Neural cell (in vitro differentiated cells): ENCODE measurements around the gene PAPPA2. TPM values are rescaled to one million over a fixed set of nuclear protein-coding genes. Genes with fewer than 3 reads are reported as not detected.

Source experiments
- H2AFZ ChIP-seq: fragments of 200-600, 300-800 bp; sonication (generic), shearing (Covaris generic); 2 replicates; pipeline ENCODE4 v1.6.0; 2014; ENCODE audit warnings: low read depth, mild to moderate bottlenecking, antibody characterized with exemption, low read length, moderate library complexity
- H3F3A ChIP-seq: fragments of 200-600 bp; shearing (Covaris generic); 2 replicates; pipeline ENCODE4 v1.6.1; 2016; ENCODE audit warnings: mild to moderate bottlenecking, moderate library complexity, mixed read lengths, antibody characterized with exemption, low read length; ENCODE audit not compliant: insufficient read depth, poor library complexity, severe bottlenecking
- H3K27ac ChIP-seq: fragments of 200-600, 300-800 bp; sonication (generic), shearing (Covaris generic); 2 replicates; pipeline ENCODE4 v1.5.1; 2014; ENCODE audit warnings: mild to moderate bottlenecking, low read length, moderate library complexity
- H3K27me3 ChIP-seq: fragments of 300-800, 200-600 bp; sonication (generic), shearing (Covaris generic); 2 replicates; pipeline ENCODE4 v1.6.0; 2014; ENCODE audit warnings: mild to moderate bottlenecking, low read depth, low read length, moderate library complexity; ENCODE audit not compliant: insufficient read depth
- H3K36me3 ChIP-seq: fragments of 300-800, 200-600 bp; sonication (generic), shearing (Covaris generic); 2 replicates; pipeline ENCODE4 v1.5.1; 2014; ENCODE audit warnings: mild to moderate bottlenecking, antibody characterized with exemption, low read length, moderate library complexity; ENCODE audit not compliant: insufficient read depth
- H3K4me2 ChIP-seq: fragments of 300-800, 200-600 bp; sonication (generic), shearing (Covaris generic); 2 replicates; pipeline ENCODE4 v1.6.0; 2014; ENCODE audit warnings: mild to moderate bottlenecking, low read length
- H3K4me3 ChIP-seq: fragments of 300-800, 200-600 bp; sonication (generic), shearing (Covaris generic); 2 replicates; pipeline ENCODE4 v1.5.1; 2014; ENCODE audit warnings: mild to moderate bottlenecking, low read length, moderate library complexity
- H3K79me2 ChIP-seq: fragments of 200-600 bp; shearing (Covaris generic); replicated peaks from 2 replicates; pipeline ENCODE4 v1.6.0; 2014; ENCODE audit warnings: mild to moderate bottlenecking, low read length, moderate library complexity; ENCODE audit not compliant: insufficient read depth
- H3K9ac ChIP-seq: fragments of 300-800, 200-600 bp; sonication (generic), shearing (Covaris generic); 2 replicates; pipeline ENCODE4 v1.6.1; 2016; ENCODE audit warnings: mild to moderate bottlenecking, low read length, mixed read lengths
- H3K9me2 ChIP-seq: fragments of 200-600 bp; shearing (Covaris generic); 2 replicates; pipeline ENCODE4 v1.6.1; 2016; ENCODE audit warnings: mild to moderate bottlenecking, low read length, mixed read lengths; ENCODE audit not compliant: insufficient read depth
- H3K9me3 ChIP-seq: fragments of 200-600, 300-800 bp; sonication (generic), shearing (Covaris generic); 2 replicates; pipeline ENCODE4 v1.6.1; 2016; ENCODE audit warnings: mild to moderate bottlenecking, mixed run types, low read length, moderate library complexity, mixed read lengths
- H4K20me1 ChIP-seq: fragments of 200-600 bp; shearing (Covaris generic); 2 replicates; pipeline ENCODE4 v1.6.1; 2016; ENCODE audit warnings: mild to moderate bottlenecking, mixed run types; ENCODE audit not compliant: insufficient read depth
- EP300 ChIP-seq: fragments of 450-650 bp; conservative IDR thresholded peaks from 2 replicates; pipeline ENCODE4 v1.6.1; 2014; ENCODE audit warnings: antibody characterized with exemption, mild to moderate bottlenecking, moderate library complexity; ENCODE audit not compliant: poor library complexity, severe bottlenecking
- EZH2 ChIP-seq: fragments of 200-600, 300-800 bp; shearing (Covaris generic), sonication (generic); IDR thresholded peaks from 2 replicates; pipeline ENCODE4 v1.6.1; 2014; ENCODE audit warnings: antibody characterized with exemption, low read length, borderline replicate concordance, mild to moderate bottlenecking; ENCODE audit not compliant: insufficient read depth, poor library complexity, severe bottlenecking
- MXI1 ChIP-seq: fragments of 450-650 bp; conservative IDR thresholded peaks from 2 replicates; pipeline ENCODE4 v1.6.1; 2014; ENCODE audit warnings: antibody characterized with exemption, mild to moderate bottlenecking; ENCODE audit not compliant: poor library complexity, severe bottlenecking
- POLR2AphosphoS5 ChIP-seq: IDR thresholded peaks from 2 replicates; pipeline ENCODE4 v1.6.1; 2012
- RAD21 ChIP-seq: fragments of 450-650 bp; conservative IDR thresholded peaks from 2 replicates; pipeline ENCODE4 v1.6.1; 2014; ENCODE audit warnings: antibody characterized with exemption, mild to moderate bottlenecking, moderate library complexity
- SMC3 ChIP-seq: fragments of 450-650 bp; conservative IDR thresholded peaks from 2 replicates; pipeline ENCODE4 v1.6.1; 2014; ENCODE audit warnings: antibody characterized with exemption, mild to moderate bottlenecking, moderate library complexity; ENCODE audit not compliant: poor library complexity
- TAF1 ChIP-seq: IDR thresholded peaks from 2 replicates; pipeline ENCODE4 v1.6.1; 2012; ENCODE audit warnings: low read depth
- polyA plus RNA-seq: library from polyadenylated mRNA; depleted of rRNA; stranded (reverse); fragments of >200 nt; gene quantifications from 2 replicates; pipeline ENCODE4 v1.2.3, GENCODE V29; 2014
- TF ChIP-seq, protein P1 (sequence below): IDR thresholded peaks from 2 replicates; pipeline ENCODE4 v1.6.1; 2012; ENCODE audit warnings: borderline replicate concordance
- TF ChIP-seq, protein P2 (sequence below): fragments of 450-650 bp; IDR thresholded peaks from 2 replicates; pipeline ENCODE4 v1.5.1; 2014; ENCODE audit warnings: antibody characterized with exemption, mild to moderate bottlenecking, moderate library complexity; ENCODE audit not compliant: poor library complexity, severe bottlenecking

Gene PAPPA2
- polyA plus RNA-seq, 1 donor from 2014 or later, result 0.59 TPM

DNA sequence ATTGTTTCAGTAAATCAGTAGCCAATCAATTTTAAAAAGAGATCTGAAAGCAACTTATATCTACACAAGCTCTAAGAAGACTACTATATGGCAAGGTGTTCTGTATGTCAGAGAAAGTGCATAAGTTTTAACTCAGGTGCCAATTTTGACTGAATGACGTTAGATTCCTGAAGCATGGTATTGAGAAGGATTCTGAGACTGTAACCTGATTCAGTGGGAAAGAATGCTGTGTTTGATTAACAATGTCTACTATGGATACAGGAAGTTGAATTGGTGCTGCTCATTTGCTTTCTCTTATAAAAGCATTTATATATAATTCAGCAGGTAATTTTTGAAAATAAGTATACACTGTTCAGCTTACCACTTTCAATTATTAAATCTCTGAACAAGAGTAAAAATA lies 156.3 kb downstream of the PAPPA2 start:
- H3K9ac ChIP-seq, result no peak overlapping the region
- TF ChIP-seq SMC3, result no peak
- no peak overlapping the region for H3K4me2 ChIP-seq
- no peaks in the 10 kb centered on the region for H3K9me3 ChIP-seq
- H4K20me1 ChIP-seq, result no peaks in the 10 kb centered on the region
- no peak overlapping the region for H3K4me3 ChIP-seq
- H3K79me2 ChIP-seq, result no peaks in the 10 kb centered on the region
- no peaks in the 10 kb centered on the region for H3K27me3 ChIP-seq
- no peak overlapping the region for H3K27ac ChIP-seq
- H2AFZ ChIP-seq, result no peak overlapping the region
- H3K9me2 ChIP-seq, result no peaks in the 10 kb centered on the region
- no peaks in the 10 kb centered on the region for H3K36me3 ChIP-seq
- H3F3A ChIP-seq, result no peaks in the 10 kb centered on the region

DNA sequence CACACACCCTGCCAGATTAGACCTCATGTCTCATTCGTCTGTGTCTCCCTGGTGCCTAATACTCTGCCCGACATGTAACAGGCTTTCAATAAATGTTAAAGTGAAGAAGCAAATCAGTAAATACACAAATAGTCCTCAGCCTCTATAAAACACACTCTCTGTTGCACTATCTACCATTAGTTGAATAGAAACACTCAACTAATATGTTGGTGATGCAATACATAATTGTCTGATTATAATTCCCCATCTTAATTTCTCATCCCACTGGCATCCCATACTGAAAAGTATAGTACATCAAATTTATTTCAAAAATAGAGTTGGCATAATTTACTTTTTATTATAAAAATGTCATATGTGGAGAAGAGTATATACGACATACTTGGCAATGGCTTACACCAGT lies 162.4 kb downstream of the PAPPA2 start:
- Histone ChIP-seq H3K36me3 (no peaks in the 10 kb centered on the region), H3K27ac (no peak overlapping the region), H2AFZ (no peak overlapping the region), H3K79me2 (no peaks in the 10 kb centered on the region), H3K4me3 (no peak overlapping the region), H4K20me1 (no peaks in the 10 kb centered on the region), H3K9ac (no peak overlapping the region), H3K9me2 (no peaks in the 10 kb centered on the region), H3K27me3 (no peaks in the 10 kb centered on the region), H3K4me2 (no peak overlapping the region), H3K9me3 (no peaks in the 10 kb centered on the region), H3F3A (no peaks in the 10 kb centered on the region)
- no peak for TF ChIP-seq SMC3
- TF ChIP-seq EP300, result no peak
- TF ChIP-seq MXI1, result no peak
- no peak for TF ChIP-seq POLR2AphosphoS5
- TF ChIP-seq, protein P1, sequence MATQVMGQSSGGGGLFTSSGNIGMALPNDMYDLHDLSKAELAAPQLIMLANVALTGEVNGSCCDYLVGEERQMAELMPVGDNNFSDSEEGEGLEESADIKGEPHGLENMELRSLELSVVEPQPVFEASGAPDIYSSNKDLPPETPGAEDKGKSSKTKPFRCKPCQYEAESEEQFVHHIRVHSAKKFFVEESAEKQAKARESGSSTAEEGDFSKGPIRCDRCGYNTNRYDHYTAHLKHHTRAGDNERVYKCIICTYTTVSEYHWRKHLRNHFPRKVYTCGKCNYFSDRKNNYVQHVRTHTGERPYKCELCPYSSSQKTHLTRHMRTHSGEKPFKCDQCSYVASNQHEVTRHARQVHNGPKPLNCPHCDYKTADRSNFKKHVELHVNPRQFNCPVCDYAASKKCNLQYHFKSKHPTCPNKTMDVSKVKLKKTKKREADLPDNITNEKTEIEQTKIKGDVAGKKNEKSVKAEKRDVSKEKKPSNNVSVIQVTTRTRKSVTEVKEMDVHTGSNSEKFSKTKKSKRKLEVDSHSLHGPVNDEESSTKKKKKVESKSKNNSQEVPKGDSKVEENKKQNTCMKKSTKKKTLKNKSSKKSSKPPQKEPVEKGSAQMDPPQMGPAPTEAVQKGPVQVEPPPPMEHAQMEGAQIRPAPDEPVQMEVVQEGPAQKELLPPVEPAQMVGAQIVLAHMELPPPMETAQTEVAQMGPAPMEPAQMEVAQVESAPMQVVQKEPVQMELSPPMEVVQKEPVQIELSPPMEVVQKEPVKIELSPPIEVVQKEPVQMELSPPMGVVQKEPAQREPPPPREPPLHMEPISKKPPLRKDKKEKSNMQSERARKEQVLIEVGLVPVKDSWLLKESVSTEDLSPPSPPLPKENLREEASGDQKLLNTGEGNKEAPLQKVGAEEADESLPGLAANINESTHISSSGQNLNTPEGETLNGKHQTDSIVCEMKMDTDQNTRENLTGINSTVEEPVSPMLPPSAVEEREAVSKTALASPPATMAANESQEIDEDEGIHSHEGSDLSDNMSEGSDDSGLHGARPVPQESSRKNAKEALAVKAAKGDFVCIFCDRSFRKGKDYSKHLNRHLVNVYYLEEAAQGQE, result no peak
- TF ChIP-seq EZH2, result no peak
- TF ChIP-seq, protein P2, sequence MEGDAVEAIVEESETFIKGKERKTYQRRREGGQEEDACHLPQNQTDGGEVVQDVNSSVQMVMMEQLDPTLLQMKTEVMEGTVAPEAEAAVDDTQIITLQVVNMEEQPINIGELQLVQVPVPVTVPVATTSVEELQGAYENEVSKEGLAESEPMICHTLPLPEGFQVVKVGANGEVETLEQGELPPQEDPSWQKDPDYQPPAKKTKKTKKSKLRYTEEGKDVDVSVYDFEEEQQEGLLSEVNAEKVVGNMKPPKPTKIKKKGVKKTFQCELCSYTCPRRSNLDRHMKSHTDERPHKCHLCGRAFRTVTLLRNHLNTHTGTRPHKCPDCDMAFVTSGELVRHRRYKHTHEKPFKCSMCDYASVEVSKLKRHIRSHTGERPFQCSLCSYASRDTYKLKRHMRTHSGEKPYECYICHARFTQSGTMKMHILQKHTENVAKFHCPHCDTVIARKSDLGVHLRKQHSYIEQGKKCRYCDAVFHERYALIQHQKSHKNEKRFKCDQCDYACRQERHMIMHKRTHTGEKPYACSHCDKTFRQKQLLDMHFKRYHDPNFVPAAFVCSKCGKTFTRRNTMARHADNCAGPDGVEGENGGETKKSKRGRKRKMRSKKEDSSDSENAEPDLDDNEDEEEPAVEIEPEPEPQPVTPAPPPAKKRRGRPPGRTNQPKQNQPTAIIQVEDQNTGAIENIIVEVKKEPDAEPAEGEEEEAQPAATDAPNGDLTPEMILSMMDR, result no peak
- no peak for TF ChIP-seq RAD21
- no peak for TF ChIP-seq TAF1

DNA sequence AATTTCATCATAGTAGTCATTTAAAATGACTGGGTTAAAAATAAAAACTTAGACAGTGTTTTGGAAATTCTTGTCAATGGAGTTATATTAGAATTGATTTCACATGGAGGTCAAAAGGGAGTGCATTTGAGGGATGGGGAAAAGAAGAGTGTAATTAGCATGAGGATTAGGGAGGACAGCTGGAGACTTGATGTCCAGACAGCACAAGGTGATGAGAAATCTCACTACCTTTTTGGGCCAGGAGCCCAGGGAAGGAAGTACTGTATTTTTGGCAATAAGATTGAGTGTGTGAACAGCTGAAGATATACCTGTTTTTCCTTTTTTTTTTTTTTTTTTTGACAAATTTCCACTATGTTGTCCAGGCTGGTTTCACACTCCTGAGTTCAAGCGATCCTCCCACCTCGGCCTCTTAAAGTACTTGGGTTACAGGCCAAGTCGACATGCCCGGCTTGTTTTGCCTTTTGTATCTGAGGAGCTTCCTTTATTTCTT lies 163.6 kb downstream of the PAPPA2 start:
- no peak overlapping the region for H3K4me2 ChIP-seq
- no peak overlapping the region for H3K27ac ChIP-seq

More for the DNA sequence above, 163.6 kb downstream of the PAPPA2 start:
- no peaks in the 10 kb centered on the region for H3K9me2 ChIP-seq
- H3K9me3 ChIP-seq, result no peaks in the 10 kb centered on the region
- no peak overlapping the region for H3K9ac ChIP-seq
- no peaks in the 10 kb centered on the region for H3F3A ChIP-seq
- H3K27me3 ChIP-seq, result no peaks in the 10 kb centered on the region
- no peaks in the 10 kb centered on the region for H3K36me3 ChIP-seq
- no peak overlapping the region for H3K4me3 ChIP-seq
- H3K79me2 ChIP-seq, result no peaks in the 10 kb centered on the region
- H4K20me1 ChIP-seq, result no peaks in the 10 kb centered on the region
- TF ChIP-seq, protein P2, result no peak
- TF ChIP-seq, protein P1, result no peak
- no peak for TF ChIP-seq EZH2
- no peak for TF ChIP-seq TAF1
- TF ChIP-seq MXI1, result no peak
- TF ChIP-seq EP300, result no peak
- TF ChIP-seq RAD21, result no peak
- TF ChIP-seq SMC3, result no peak
- no peak for TF ChIP-seq POLR2AphosphoS5
- no peak overlapping the region for H2AFZ ChIP-seq
